GM21381 (cell line): ENCODE data around the gene ALDH1A3.

Experiments
- ATAC-seq: cut with Tn5 transposase; IDR thresholded peaks from one replicate; pipeline ENCODE4 v1.9.1; 2021; ENCODE audit warnings: mild to moderate bottlenecking, moderate library complexity; ENCODE audit not compliant: unreplicated experiment

The ALDH1A3 gene

DNA sequence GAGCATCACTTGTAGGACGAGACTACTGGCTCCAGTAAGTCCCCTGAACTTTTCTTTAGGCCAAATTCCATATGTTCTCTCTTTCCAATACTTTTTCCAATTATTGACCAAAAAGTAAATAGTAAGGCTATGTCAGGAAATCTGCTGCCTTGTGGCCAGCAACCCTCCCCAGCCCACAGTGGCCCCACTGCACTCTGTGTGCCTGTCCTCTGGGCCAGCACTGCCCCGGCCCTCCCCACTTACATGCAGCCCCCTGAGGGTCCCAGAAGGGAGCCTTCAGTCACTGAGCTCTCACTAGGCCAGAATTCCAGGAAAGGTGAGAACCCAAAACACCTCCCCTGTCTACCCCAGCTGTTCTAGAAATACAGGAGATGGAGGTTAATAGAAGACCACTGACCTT lies 21.3 kb upstream of the ALDH1A3 start:
- no peak for ATAC-seq

DNA sequence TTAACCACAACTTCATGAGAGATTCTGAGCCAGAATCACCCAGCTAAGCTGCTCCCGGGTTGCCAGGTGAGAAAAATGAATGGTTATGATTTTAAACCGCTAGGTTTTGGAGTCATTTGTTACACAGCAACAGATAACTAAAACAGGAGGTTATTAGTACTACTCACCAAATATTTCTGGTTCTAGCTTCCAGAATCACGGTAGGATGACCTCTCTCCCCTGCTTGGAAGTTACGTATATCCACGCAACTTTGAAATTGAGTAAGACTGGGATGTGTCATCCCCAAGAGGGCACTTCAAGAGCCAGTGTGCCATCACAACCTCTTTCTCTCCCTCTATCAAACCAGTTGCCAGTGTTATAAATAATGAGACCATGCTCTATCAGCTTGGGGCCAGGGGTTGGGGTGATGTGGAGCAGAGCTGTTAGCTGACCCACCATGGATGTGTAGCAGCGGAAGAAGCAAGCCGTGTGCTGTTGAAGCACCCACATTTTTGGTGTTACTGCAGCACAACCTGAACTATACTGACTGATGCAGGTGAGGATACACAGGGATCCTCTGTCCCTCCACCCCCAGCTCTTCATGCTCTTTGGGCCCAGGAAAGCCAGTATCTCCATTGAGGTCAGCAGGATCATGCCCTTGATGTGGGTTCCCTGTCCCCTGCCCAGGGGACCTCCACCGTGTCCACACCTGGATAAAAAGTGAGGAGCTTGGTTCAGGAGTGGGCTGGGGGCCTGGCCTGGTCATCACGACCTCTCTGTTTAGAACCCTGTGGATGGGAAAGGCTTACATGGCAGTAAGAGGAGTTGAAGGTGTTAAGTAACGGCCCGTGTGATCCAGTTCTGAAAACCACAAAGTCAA lies 19.4 kb upstream of the ALDH1A3 start:
- ATAC-seq: no peak

DNA sequence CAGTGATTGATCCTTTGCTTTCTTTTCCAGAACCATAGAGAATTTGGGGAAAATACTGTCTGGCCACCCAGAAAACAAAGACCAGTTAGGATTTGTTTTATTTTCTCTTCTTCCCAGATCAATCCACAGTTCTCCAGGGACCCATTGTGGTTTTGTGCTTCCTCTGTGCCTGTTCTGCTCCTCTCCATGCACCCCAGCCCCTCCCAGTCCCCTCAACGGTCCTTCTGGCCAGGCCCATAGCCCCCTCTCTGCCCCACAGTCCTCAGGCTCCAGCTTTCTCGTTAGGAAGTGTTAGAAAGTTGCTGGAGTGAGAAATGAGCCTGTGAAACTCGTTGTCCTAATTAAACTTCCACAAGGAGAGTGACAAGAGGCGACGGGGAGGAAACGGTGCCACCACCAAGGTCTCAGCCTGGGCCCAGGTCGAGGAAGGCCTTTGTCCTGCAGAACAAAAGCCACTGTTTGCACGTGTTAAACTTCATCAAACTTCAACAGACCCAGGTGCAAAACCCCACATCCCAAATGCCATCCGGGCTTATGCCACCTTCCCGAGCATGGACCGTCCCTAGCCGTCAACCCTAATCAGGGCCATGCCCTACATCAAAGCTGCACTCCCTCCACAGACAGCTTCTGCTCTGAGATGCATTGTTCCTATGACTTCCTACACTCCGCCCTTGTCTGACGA lies 18.7 kb upstream of the ALDH1A3 start:
- ATAC-seq: no peak

DNA sequence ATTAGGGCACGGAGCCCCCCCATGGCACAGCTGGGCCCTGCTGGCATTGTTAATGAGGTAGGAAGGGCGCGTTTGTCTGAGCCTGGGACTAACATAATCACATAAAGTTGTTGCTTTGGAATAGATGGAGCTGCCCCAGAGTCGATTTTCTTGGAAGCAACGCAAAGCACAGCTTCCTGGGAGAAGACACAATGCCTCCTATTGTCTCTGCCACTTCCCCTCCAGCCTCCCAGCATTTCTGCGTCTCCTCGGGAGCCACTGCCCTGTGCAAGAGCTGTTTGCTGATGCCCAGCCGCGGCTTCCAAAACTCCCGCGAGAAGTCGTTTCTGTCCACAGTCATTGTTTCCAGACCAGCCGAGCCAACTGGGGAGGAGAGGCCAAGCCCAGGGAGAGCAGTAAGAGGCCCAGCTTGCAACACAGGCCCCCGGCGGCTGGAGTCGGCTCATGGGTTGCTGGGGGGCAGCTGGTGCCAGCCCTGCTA lies 18.1 kb upstream of the ALDH1A3 start:
- ATAC-seq: no peak

DNA sequence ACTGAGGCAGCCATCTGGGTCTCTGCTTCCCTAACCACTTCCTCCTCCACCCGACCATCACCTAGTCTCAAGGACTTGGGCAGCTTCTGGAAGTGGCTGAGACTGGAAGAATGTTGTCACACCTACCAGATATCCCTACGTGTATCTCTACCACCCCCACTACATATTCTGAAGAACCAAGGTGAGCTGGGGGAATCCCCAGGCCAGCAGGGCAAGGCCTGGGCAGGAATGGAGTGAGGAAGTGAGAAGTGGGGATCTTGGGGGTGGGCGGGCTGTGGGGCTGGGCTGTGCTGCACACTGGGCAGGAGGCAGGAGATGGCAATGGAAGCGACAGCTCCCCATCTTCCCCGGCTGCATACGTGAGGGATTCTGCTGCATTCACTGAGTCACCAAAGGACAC lies 17.5 kb upstream of the ALDH1A3 start:
- ATAC-seq: no peak

DNA sequence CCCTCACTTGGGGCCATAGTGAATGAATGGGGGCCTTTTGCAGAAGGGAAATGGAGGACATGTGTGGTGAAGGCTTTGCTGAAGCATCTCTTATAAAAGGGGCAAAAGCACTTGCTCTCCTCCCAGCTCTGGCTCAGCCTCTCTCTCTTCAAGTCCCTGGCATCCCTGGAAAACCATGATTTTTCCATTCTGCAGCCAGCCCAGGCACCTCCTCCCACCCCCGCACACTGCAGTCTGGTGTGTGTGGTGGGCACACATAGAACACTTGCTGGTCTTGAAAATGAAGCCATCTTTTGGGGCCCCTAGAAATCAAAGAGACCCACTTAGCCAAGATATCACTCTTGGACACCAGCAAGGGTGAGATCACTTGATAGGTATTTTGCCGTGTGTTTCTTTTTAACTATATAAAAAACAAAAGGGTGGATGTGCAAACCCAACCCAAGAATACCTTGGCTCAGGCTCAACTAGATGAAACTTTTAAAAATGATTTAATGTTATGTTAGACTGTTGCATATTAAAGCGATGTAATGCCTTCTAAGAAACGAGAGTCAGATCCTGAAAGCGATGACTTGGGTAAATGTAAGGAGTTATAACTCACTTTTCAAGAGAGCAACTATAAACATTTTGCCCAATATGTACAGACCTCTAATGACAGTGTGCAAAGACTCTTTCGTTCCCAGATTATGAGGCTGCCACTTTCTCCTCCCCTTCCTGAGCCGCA lies 16.4 kb upstream of the ALDH1A3 start:
- no peak for ATAC-seq

GRCh38 chr15:100863796-100864267 lies 15.8 kb upstream of the ALDH1A3 start:
- no peak for ATAC-seq

GRCh38 chr15:100866386-100867330 lies 13.0 kb upstream of the ALDH1A3 start:
- no peak for ATAC-seq

DNA sequence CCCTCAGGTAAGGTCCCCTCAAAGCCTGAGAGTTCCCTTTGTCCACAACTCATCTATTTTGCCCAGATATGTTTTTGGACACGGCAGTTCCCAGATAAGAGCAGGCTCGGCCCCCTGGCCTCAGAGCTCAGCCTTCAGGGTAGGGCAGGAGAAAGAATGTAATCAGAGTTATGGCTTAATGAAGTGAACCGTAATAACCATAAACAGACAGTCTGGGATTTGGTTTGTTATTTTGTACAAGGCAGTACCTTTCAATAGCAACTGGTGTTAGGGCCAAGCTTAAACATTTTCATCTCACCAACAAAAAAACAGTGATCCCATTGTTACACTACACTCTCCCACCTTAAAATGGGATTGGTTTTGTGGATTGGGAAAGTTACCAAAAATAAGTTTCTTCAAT lies 12.2 kb upstream of the ALDH1A3 start:
- ATAC-seq: no peak

GRCh38 chr15:100869151-100869999 lies 10.3 kb upstream of the ALDH1A3 start:
- no peak for ATAC-seq

DNA sequence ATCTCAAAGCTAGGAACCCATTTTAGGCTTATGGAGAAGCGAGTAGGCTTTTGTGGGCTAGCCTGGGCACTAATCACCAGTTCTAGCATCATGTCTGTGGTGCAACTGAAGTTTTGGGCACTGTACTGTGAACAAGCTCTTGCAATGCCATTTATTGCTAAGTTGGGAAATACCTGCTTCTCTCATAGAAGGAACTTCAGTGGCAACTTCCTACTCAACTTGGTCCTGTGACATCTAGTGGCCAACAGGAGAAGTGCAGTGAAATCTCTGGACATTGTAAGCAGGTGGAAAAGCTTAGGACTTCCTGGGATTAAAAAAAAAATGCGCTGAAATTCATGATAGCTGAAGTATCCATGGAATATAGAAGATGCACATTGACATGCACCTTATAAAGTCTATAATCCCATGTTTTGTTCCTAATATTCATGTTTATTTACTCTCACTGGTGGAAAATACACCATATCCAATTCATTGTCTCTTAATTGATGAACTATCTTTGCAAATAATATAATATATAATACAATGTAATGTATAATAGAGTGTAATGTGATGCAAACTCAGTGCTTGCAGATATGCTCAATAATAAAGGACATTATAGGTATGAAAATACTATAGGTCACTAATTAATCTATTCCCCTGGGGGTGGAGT lies 6.5 kb upstream of the ALDH1A3 start:
- peak; percentile 64 for ATAC-seq

GRCh38 chr15:100875495-100875894 lies 4.1 kb upstream of the ALDH1A3 start:
- ATAC-seq: no peak

GRCh38 chr15:100875976-100876375 lies 3.7 kb upstream of the ALDH1A3 start:
- no peak for ATAC-seq

DNA sequence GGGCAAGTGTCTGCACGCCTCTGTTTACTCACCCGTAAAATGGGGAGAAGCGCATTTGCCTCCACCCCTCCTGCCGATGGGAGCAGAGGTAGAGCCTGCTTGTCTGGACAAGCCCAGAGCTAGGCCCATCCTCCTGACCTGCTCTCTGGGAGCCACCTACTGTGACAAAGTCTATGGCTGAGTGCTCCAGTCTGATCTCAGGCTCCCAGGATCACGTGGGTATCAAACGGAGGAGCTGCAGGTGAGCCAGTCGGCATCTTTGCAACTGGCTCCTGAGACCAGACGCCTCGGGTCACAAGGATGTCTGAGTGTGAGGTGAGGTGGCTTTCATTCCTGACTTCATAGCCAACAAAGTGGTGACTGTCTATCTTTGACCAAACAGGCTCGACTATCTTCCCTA lies 2.1 kb upstream of the ALDH1A3 start:
- no peak for ATAC-seq

DNA sequence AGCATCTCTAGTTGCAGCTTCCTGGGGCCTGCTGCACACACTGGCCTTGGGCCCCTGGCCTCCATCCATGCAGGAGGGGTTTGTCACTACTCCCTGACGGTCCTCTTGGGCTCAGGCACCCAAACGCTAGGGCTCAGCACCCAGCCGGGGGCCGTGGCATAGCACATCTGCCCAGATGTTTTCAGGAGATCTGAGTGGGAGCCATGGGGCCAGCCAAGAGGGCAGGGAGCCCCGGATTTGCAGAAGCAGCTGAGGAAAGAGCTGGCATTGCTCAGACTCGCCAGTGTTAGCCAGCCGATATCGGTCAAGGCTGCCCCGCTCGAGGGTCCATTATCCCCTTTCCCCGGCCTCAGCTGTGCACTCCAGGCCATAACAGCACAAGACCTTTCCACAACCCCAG lies 1.5 kb upstream of the ALDH1A3 start:
- ATAC-seq: no peak

DNA sequence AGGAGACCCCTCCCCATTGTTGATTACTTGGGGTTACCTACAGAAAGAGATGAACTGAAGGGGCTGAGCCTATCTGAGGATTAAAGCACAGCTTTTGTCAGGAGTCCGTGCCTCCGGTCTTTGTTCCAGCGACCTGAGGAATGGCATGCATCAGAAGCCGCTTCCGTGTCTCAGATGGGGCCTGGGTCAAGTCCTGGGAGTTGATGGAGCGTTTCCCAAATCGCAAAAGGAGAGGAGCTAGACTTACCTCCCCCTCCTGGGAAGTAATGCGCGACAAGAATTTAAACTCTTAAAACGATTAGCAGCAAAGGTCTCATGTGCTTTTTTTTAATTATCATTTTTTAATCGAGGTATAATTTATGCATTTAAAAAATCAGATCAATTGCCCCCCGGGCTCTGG lies 983 bp upstream of the ALDH1A3 start:
- ATAC-seq: no peak

DNA sequence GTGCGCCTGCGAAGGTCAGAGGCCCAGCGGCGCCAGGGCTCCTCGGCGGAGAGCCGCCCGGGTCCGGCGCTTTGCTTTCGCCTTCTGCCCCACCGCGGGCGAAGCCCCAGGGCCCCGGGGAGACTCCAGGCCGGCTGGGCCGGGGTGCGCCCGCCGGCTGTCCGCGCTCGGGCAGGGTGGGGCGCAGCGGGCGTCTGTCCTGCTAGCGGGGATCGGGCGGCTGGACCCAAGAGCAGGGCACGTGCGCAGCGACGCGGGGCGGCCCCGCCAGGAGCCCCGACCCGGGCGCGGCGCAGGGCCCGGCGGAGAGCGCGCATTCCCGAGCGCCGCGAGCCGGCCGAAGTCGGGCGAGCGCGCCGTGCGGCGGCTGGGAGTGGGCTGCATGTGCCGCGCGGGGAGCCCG lies 569 bp upstream of the ALDH1A3 start:
- peak; percentile 24 for ATAC-seq

- no peak for ATAC-seq
Observed at GRCh38 chr15:100880139-100880896, 687 bp downstream of the ALDH1A3 start.
